GM10248 (cell line): ENCODE measurements around the gene SERPINA4.
"Not testable (repeated sequence)": the region's sequence is repeated elsewhere in the genome, so short reads cannot be mapped to it uniquely, and the experiment has no call there.

Experiments
- CTCF ChIA-PET: fragments of 300-600 bp; sonication (Branson Sonifier 250); formaldehyde crosslinking; extraction: SDS; loops from one replicate; lab custom pipeline; 2021; ENCODE audit warnings: antibody characterized with exemption; lab: Yijun Ruan, JAX
- POLR2A ChIA-PET: fragments of 350-650 bp; sonication (Branson Sonifier 250); formaldehyde crosslinking; extraction: SDS; loops from one replicate; lab custom pipeline; 2020; ENCODE audit warnings: antibody characterized with exemption; lab: Yijun Ruan, JAX
- DNase-seq: peaks from one replicate; pipeline ENCODE4 v3.0.0; 2012; ENCODE audit errors: extremely low spot score
- CTCF ChIP-seq: IDR thresholded peaks from 2 replicates; pipeline ENCODE4 v1.5.1; 2012; ENCODE audit warnings: mild to moderate bottlenecking, low read depth; ENCODE audit errors: extremely low read depth, missing control alignments, control extremely low read depth

The SERPINA4 gene

GRCh38 chr14:94571395-94571794 lies 10.2 kb downstream of the SERPINA4 start:
- DNase-seq, result no peak
- TF ChIP-seq CTCF, result no peak
- CTCF ChIA-PET, result interaction anchor here (1.9 kb wide), 1 partner anchor 22 kb away, joined by 6 read pairs; no protein-coding TSS in a partner anchor
- POLR2A ChIA-PET, result no interaction called here

- ChIA-PET CTCF (interaction anchor here (1.9 kb wide), 1 partner anchor 23 kb away, joined by 6 read pairs; no protein-coding TSS in a partner anchor), POLR2A (no interaction called here)
- no peak for TF ChIP-seq CTCF
- no peak for DNase-seq
Measured at GRCh38 chr14:94571950-94572349, 10.7 kb downstream of the SERPINA4 start.

GRCh38 chr14:94572637-94573303 lies 11.5 kb downstream of the SERPINA4 start:
- ChIA-PET POLR2A (no interaction called here), CTCF (interaction anchor here (1.2 kb wide), 1 partner anchor 11 kb away, joined by 3 read pairs; the partner anchor contains the start of gene SERPINA4)
- TF ChIP-seq CTCF, result no peak
- DNase-seq, result no peak

- ChIA-PET POLR2A (no interaction called here), CTCF (interaction anchor here (0.8 to 1.2 kb wide), 2 partner anchors 12 to 23 kb away, joined by 3 read pairs; partner anchors contain the start of gene SERPINA4)
- no peak for DNase-seq
- no peak for TF ChIP-seq CTCF
Measured at GRCh38 chr14:94573475-94574277, 12.4 kb downstream of the SERPINA4 start.

GRCh38 chr14:94574336-94574735 lies 13.1 kb downstream of the SERPINA4 start:
- no peak for DNase-seq
- no peak for TF ChIP-seq CTCF
- ChIA-PET POLR2A (no interaction called here), CTCF (interaction anchor here (0.8 kb wide), 1 partner anchor 24 kb away, joined by 3 read pairs; no protein-coding TSS in a partner anchor)

- ChIA-PET CTCF (no interaction called here), POLR2A (no interaction called here)
- TF ChIP-seq CTCF, result no peak
- DNase-seq, result no peak
Measured at GRCh38 chr14:94575730-94576585, 14.7 kb downstream of the SERPINA4 start.

GRCh38 chr14:94577472-94577871 lies 16.2 kb downstream of the SERPINA4 start:
- POLR2A ChIA-PET, CTCF ChIA-PET, DNase-seq: not testable (repeated sequence)
